DND-41 (cell line): ENCODE results near the gene HERC4.
A peak's percentile ranks its signal among the peaks of the same experiment; 100 is the strongest.
"Not testable (repeated sequence)": the region's sequence is repeated elsewhere in the genome, so short reads cannot be mapped to it uniquely, and the experiment has no call there.

Source experiments
- ATAC-seq: fragments of 200-7000 bp; cut with Tn5 transposase; 3 replicates; pipeline ENCODE4 v1.9.1; 2021; ENCODE audit warnings: low read depth; ENCODE audit not compliant: insufficient read depth
- DNase-seq: peaks from one replicate; pipeline ENCODE4 v3.0.0-alpha.2; 2020
- H2AFZ ChIP-seq: 2 replicates; pipeline ENCODE4 v1.6.0; 2012; ENCODE audit warnings: low read depth, low read length
- H3K27ac ChIP-seq: 2 replicates; pipeline ENCODE4 v1.5.1; 2012; ENCODE audit warnings: low read length, inconsistent platforms
- H3K27me3 ChIP-seq: fragments of 200-600 bp; sonication (generic); 2 replicates; pipeline ENCODE4 v1.6.0; 2012; ENCODE audit warnings: low read length, mild to moderate bottlenecking, inconsistent platforms; ENCODE audit not compliant: insufficient read depth, poor library complexity
- H3K36me3 ChIP-seq: 2 replicates; pipeline ENCODE4 v1.5.1; 2012; ENCODE audit warnings: low read length, inconsistent platforms; ENCODE audit not compliant: insufficient read depth
- H3K4me1 ChIP-seq: 2 replicates; pipeline ENCODE4 v1.5.1; 2012; ENCODE audit warnings: mild to moderate bottlenecking, low read length; ENCODE audit not compliant: insufficient read depth
- H3K4me2 ChIP-seq: 2 replicates; pipeline ENCODE4 v1.6.0; 2012; ENCODE audit warnings: mild to moderate bottlenecking, moderate library complexity, low read length, inconsistent platforms; ENCODE audit not compliant: insufficient read depth
- H3K4me3 ChIP-seq, 2 experiments: fragments of 200-600 bp in 1 of 2; shearing (Covaris generic) in 1 of 2; 2 replicates each; pipeline ENCODE4 v1.5.1; 2012 to 2016; ENCODE audit warnings: inconsistent platforms in 2 of 2, low read length in 2 of 2, mild to moderate bottlenecking in 2 of 2, low read depth in 1 of 2, moderate library complexity in 1 of 2
- H3K79me2 ChIP-seq: 2 replicates; pipeline ENCODE4 v1.6.0; 2012; ENCODE audit warnings: low read length, inconsistent platforms; ENCODE audit not compliant: insufficient read depth
- H3K9ac ChIP-seq: 2 replicates; pipeline ENCODE4 v1.6.0; 2012; ENCODE audit warnings: low read depth, mild to moderate bottlenecking, inconsistent platforms, low read length, moderate library complexity
- H3K9me3 ChIP-seq: 2 replicates; pipeline ENCODE4 v1.5.1; 2012; ENCODE audit warnings: low read length, moderate library complexity, mild to moderate bottlenecking, inconsistent platforms; ENCODE audit not compliant: insufficient read depth, severe bottlenecking
- H4K20me1 ChIP-seq: 2 replicates; pipeline ENCODE4 v1.6.0; 2012; ENCODE audit warnings: low read length; ENCODE audit not compliant: insufficient read depth
- EZH2 ChIP-seq: IDR thresholded peaks from 3 replicates; pipeline ENCODE4 v1.6.1; 2012; ENCODE audit warnings: borderline replicate concordance, low read depth, mild to moderate bottlenecking, moderate library complexity, low read length, inconsistent platforms; ENCODE audit not compliant: severe bottlenecking
- TF ChIP-seq, protein P1 (sequence below): IDR thresholded peaks from 2 replicates; pipeline ENCODE4 v1.5.1; 2012; ENCODE audit warnings: borderline replicate concordance, low read length, moderate library complexity, mild to moderate bottlenecking; ENCODE audit not compliant: poor library complexity, severe bottlenecking; ENCODE audit errors: extremely low read depth

HERC4 gene

DNA sequence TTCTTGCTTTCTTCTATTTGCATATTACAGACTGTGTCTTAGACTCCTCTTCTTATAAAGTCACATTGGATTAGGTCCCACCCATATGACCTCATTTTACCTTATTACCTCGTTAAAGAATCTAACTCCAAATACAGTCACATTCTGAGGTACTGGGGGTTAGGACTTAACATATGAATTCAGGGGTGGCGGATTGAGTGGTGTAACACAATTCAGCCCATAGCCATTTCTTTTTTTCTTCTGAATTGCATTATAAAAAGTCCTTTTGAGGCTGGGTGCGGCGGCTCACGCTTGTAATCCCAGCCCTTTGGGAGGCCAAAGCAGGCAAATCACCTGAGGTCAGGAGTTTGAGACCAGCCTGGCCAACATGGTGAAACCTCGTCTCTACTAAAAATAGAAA is 6.8 kb upstream of the HERC4 start:
- H3K36me3 ChIP-seq = no peaks in the 10 kb centered on the region

DNA sequence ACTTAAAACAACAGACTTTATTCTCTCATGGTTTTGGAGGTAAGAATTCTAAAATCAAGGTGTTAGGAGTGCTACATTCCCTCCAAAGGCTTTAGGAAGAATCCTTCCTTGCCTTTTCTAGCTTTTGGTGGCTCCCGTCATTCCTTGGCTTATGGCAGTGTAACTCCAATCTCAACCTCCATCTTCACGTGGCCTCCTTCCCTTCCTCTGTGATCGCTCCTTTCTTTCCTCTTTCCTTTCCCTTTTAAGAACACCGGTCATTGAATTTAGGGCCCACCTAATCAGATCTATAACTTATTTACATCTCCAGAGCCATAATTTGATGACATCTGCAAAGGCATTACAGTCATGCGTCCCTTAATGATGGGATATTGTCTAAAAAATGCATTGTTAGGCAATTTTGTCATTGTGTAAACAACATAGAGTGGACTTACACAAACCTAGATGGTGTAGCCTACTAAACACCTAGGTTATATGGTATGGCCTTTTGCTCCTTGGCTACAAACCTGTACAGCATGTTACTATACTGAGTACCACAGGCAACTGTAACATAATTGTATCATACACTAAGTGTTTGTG is 5.9 kb upstream of the HERC4 start:
- no peak overlapping the region for H3K27ac ChIP-seq
- no peaks in the 10 kb centered on the region for H3K36me3 ChIP-seq
- H2AFZ ChIP-seq = no peak overlapping the region
- TF ChIP-seq, protein P1, sequence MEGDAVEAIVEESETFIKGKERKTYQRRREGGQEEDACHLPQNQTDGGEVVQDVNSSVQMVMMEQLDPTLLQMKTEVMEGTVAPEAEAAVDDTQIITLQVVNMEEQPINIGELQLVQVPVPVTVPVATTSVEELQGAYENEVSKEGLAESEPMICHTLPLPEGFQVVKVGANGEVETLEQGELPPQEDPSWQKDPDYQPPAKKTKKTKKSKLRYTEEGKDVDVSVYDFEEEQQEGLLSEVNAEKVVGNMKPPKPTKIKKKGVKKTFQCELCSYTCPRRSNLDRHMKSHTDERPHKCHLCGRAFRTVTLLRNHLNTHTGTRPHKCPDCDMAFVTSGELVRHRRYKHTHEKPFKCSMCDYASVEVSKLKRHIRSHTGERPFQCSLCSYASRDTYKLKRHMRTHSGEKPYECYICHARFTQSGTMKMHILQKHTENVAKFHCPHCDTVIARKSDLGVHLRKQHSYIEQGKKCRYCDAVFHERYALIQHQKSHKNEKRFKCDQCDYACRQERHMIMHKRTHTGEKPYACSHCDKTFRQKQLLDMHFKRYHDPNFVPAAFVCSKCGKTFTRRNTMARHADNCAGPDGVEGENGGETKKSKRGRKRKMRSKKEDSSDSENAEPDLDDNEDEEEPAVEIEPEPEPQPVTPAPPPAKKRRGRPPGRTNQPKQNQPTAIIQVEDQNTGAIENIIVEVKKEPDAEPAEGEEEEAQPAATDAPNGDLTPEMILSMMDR = no peak
- no peak for TF ChIP-seq EZH2
- H3K4me3 ChIP-seq = no peak overlapping the region
- ATAC-seq (no peak), DNase-seq (no peak)
- no peaks in the 10 kb centered on the region for H3K9me3 ChIP-seq
- peaks cover 7% of the 10 kb centered on the region for H3K27me3 ChIP-seq
- no peak overlapping the region for H3K9ac ChIP-seq
- no peak overlapping the region for H3K4me2 ChIP-seq
- no peaks in the 10 kb centered on the region for H3K4me1 ChIP-seq
- H3K79me2 ChIP-seq = no peaks in the 10 kb centered on the region
- H4K20me1 ChIP-seq = no peaks in the 10 kb centered on the region

More for the DNA sequence above, 6.8 kb upstream of the HERC4 start:
- Histone ChIP-seq H3K79me2 (no peaks in the 10 kb centered on the region), H3K9ac (no peak overlapping the region), H3K27me3 (peaks cover 7% of the 10 kb centered on the region), H3K4me1 (no peaks in the 10 kb centered on the region), H4K20me1 (no peaks in the 10 kb centered on the region), H3K4me2 (no peak overlapping the region), H2AFZ (no peak overlapping the region), H3K4me3 (no peak overlapping the region), H3K27ac (no peak overlapping the region), H3K9me3 (no peaks in the 10 kb centered on the region)
- TF ChIP-seq EZH2 = no peak
- TF ChIP-seq, protein P1 = no peak
- ATAC-seq = no peak
- no peak for DNase-seq

- Histone ChIP-seq H3K27ac (no peak overlapping the region), H3K4me2 (no peak overlapping the region), H3K27me3 (peaks cover 7% of the 10 kb centered on the region), H3K4me1 (peaks cover 7% of the 10 kb centered on the region), H3K79me2 (peaks cover 7% of the 10 kb centered on the region), H2AFZ (no peak overlapping the region), H3K36me3 (no peaks in the 10 kb centered on the region), H3K4me3 (no peak overlapping the region), H3K9me3 (no peaks in the 10 kb centered on the region), H4K20me1 (no peaks in the 10 kb centered on the region), H3K9ac (no peak overlapping the region)
- DNase-seq = no peak
- TF ChIP-seq, protein P1 = no peak
- TF ChIP-seq EZH2 = no peak
- ATAC-seq = no peak
Measured at GRCh38 chr10:68079434-68079833, 4.4 kb upstream of the HERC4 start.

DNA sequence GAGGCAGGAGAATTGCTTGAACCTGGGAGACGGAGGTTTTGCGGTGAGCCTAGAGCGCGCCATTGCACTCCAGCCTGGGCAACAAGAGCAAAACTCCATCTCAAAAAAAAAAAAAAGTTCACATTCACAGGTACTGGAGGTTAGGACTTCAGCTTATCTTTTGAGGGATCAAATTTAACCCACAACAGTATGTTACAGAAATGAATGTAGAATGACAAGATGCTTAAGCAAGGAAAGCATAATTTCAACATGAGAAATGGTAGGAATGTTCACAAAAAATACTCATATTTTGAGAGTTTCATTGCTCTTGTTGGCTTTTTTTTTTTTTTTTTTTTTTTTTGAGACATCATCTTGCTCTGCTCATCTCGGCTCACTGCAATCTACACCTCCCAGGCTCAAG is 1.9 kb upstream of the HERC4 start:
- peaks cover 4% of the 10 kb centered on the region; the same call in 1 of the 2 replicates for H3K36me3 ChIP-seq

GRCh38 chr10:68076081-68076480 is 998 bp upstream of the HERC4 start:
- H3K79me2 ChIP-seq = peaks cover 40% of the 10 kb centered on the region
- peaks cover 13% of the 10 kb centered on the region for H3K36me3 ChIP-seq
- DNase-seq, H3K4me3 ChIP-seq, H3K4me2 ChIP-seq, H3K9me3 ChIP-seq, H3K9ac ChIP-seq, H3K27me3 ChIP-seq, ATAC-seq, H3K27ac ChIP-seq, H4K20me1 ChIP-seq: not testable (repeated sequence)
- H3K4me1 ChIP-seq = peaks cover 35% of the 10 kb centered on the region
- H2AFZ ChIP-seq = peak overlapping the region; percentile 93

More for the DNA sequence above, 1.9 kb upstream of the HERC4 start:
- Histone ChIP-seq H3K27me3 (no peaks in the 10 kb centered on the region), H3K79me2 (peaks cover 31% of the 10 kb centered on the region), H3K9me3 (no peaks in the 10 kb centered on the region), H2AFZ (no peak overlapping the region), H3K27ac (no peak overlapping the region), H3K4me3 (no peak overlapping the region), H3K4me2 (no peak overlapping the region), H3K9ac (no peak overlapping the region), H4K20me1 (peaks cover 3% of the 10 kb centered on the region; the same call in 1 of the 2 replicates), H3K4me1 (peaks cover 25% of the 10 kb centered on the region)
- TF ChIP-seq, protein P1 = no peak
- TF ChIP-seq EZH2 = no peak
- no peak for ATAC-seq
- DNase-seq = no peak
